H9 (cell line): ENCODE data around the gene DPRX. TPM values are rescaled to one million over a fixed set of nuclear protein-coding genes. Genes with fewer than 3 reads are reported as not detected.

Experiments
- DNase-seq: peaks from one replicate; pipeline ENCODE4 v3.0.0-alpha.2; 2017
- H2AFZ ChIP-seq: one replicate; pipeline ENCODE4 v1.6.1; 2013; ENCODE audit warnings: mild to moderate bottlenecking, low read length, control low read depth, moderate library complexity
- H2AK5ac ChIP-seq: 2 replicates; pipeline ENCODE4 v1.6.1; 2013; ENCODE audit warnings: low read length, control low read depth, mixed read lengths; ENCODE audit not compliant: insufficient read length
- H2BK120ac ChIP-seq: one replicate; pipeline ENCODE4 v1.6.1; 2013; ENCODE audit warnings: low read depth, mild to moderate bottlenecking, low read length, control low read depth, inconsistent platforms; ENCODE audit not compliant: poor library complexity, severe bottlenecking
- H2BK12ac ChIP-seq: 2 replicates; pipeline ENCODE4 v1.6.1; 2013; ENCODE audit warnings: low read length, control low read depth, mixed read lengths, low read depth; ENCODE audit not compliant: insufficient read length
- H2BK15ac ChIP-seq: 2 replicates; pipeline ENCODE4 v1.6.1; 2013; ENCODE audit warnings: low read depth, low read length, control low read depth
- H2BK20ac ChIP-seq: one replicate; pipeline ENCODE4 v1.6.1; 2013; ENCODE audit warnings: low read depth, mild to moderate bottlenecking, low read length, control low read depth, inconsistent platforms; ENCODE audit not compliant: poor library complexity, severe bottlenecking
- H2BK5ac ChIP-seq: 2 replicates; pipeline ENCODE4 v1.6.1; 2013; ENCODE audit warnings: low read length, control low read depth, mixed read lengths; ENCODE audit not compliant: insufficient read length
- H3K14ac ChIP-seq: 2 replicates; pipeline ENCODE4 v1.6.1; 2013; ENCODE audit warnings: low read length, control low read depth; ENCODE audit not compliant: insufficient read depth
- H3K18ac ChIP-seq: 2 replicates; pipeline ENCODE4 v1.6.1; 2013; ENCODE audit warnings: low read depth, mild to moderate bottlenecking, mixed read lengths, low read length, control low read depth; ENCODE audit not compliant: insufficient read length
- H3K23ac ChIP-seq: 2 replicates; pipeline ENCODE4 v1.6.1; 2013; ENCODE audit warnings: low read length, control low read depth, mixed read lengths, low read depth; ENCODE audit not compliant: insufficient read length
- H3K23me2 ChIP-seq: 2 replicates; pipeline ENCODE4 v1.6.1; 2013; ENCODE audit warnings: low read depth, mild to moderate bottlenecking, mixed read lengths, low read length, control low read depth; ENCODE audit not compliant: insufficient read length, poor library complexity, severe bottlenecking
- H3K27ac ChIP-seq: 2 replicates; pipeline ENCODE4 v1.5.1; 2013; ENCODE audit warnings: low read length, control low read depth, mixed read lengths, low read depth; ENCODE audit not compliant: insufficient read length
- H3K27me3 ChIP-seq: 2 replicates; pipeline ENCODE4 v1.6.1; 2013; ENCODE audit warnings: low read length, control low read depth, inconsistent platforms; ENCODE audit not compliant: insufficient read depth
- H3K4ac ChIP-seq: 2 replicates; pipeline ENCODE4 v1.6.1; 2013; ENCODE audit warnings: low read depth, mild to moderate bottlenecking, control low read depth, inconsistent platforms, low read length, moderate library complexity
- H3K4me1 ChIP-seq: 2 replicates; pipeline ENCODE4 v1.6.1; 2013; ENCODE audit warnings: low read length, control low read depth, inconsistent platforms; ENCODE audit not compliant: insufficient read depth
- H3K4me2 ChIP-seq: 2 replicates; pipeline ENCODE4 v1.6.1; 2013; ENCODE audit warnings: low read length, control low read depth, mixed read lengths; ENCODE audit not compliant: insufficient read length, insufficient read depth
- H3K56ac ChIP-seq: 2 replicates; pipeline ENCODE4 v1.6.1; 2013; ENCODE audit warnings: low read depth, mild to moderate bottlenecking, mixed read lengths, low read length, control low read depth; ENCODE audit not compliant: insufficient read length
- H3K79me1 ChIP-seq: 2 replicates; pipeline ENCODE4 v1.6.1; 2013; ENCODE audit warnings: low read depth, mild to moderate bottlenecking, moderate library complexity, low read length, control low read depth, inconsistent platforms; ENCODE audit not compliant: insufficient read depth, poor library complexity, severe bottlenecking
- H3K79me2 ChIP-seq: 2 replicates; pipeline ENCODE4 v1.6.1; 2013; ENCODE audit warnings: low read length, control low read depth, inconsistent platforms; ENCODE audit not compliant: insufficient read depth
- H3K9ac ChIP-seq: 2 replicates; pipeline ENCODE4 v1.6.1; 2013; ENCODE audit warnings: low read length, control low read depth, mixed read lengths; ENCODE audit not compliant: insufficient read length; ENCODE audit errors: extremely low read depth
- H3K9me3 ChIP-seq: one replicate; pipeline ENCODE4 v1.6.1; 2013; ENCODE audit warnings: low read depth, low read length, inconsistent platforms; ENCODE audit not compliant: control insufficient read depth
- H3T11ph ChIP-seq: one replicate; pipeline ENCODE4 v1.6.1; 2013; ENCODE audit warnings: mild to moderate bottlenecking, low read length, control low read depth, inconsistent platforms
- H4K20me1 ChIP-seq: one replicate; pipeline ENCODE4 v1.6.1; 2013; ENCODE audit not compliant: control insufficient read depth, insufficient read length, insufficient read depth
- H4K5ac ChIP-seq: 2 replicates; pipeline ENCODE4 v1.6.1; 2013; ENCODE audit warnings: low read depth, mild to moderate bottlenecking, mixed read lengths, low read length, control low read depth; ENCODE audit not compliant: insufficient read length
- H4K8ac ChIP-seq: replicated peaks from 2 replicates; pipeline ENCODE4 v1.6.1; 2013; ENCODE audit warnings: low read length, control low read depth, mixed read lengths, low read depth; ENCODE audit not compliant: insufficient read length
- H4K91ac ChIP-seq: 2 replicates; pipeline ENCODE4 v1.6.1; 2013; ENCODE audit warnings: low read depth, mild to moderate bottlenecking, moderate library complexity, mixed read lengths, low read length, control low read depth; ENCODE audit not compliant: insufficient read length
- H3K27ac Mint-ChIP-seq, 3 experiments: 2 replicates in 2 of 3; 3 replicates in 1 of 3; pipeline ENCODE4 v1.8.0; 2020 to 2021; ENCODE audit warnings: mixed read lengths in 3 of 3, mild to moderate bottlenecking in 1 of 3, moderate library complexity in 1 of 3
- H3K27me3 Mint-ChIP-seq: 2 replicates; pipeline ENCODE4 v1.8.0; 2021; ENCODE audit warnings: low read depth, mild to moderate bottlenecking, moderate library complexity, mixed read lengths
- H3K36me3 Mint-ChIP-seq, 3 experiments: 2 replicates in 2 of 3; 3 replicates in 1 of 3; pipeline ENCODE4 v1.8.0; 2020 to 2021; ENCODE audit warnings: low read depth in 3 of 3, mixed read lengths in 3 of 3; ENCODE audit not compliant: insufficient read depth in 1 of 3
- H3K4me1 Mint-ChIP-seq, 2 experiments: 2 replicates each; pipeline ENCODE4 v1.8.0; 2020; ENCODE audit warnings: mixed read lengths in 2 of 2
- H3K4me3 Mint-ChIP-seq, 2 experiments: 2 replicates in 1 of 2; 3 replicates in 1 of 2; pipeline ENCODE4 v1.8.0; 2020 to 2021; ENCODE audit warnings: mild to moderate bottlenecking in 2 of 2, mixed read lengths in 2 of 2, moderate library complexity in 1 of 2
- H3K9me3 Mint-ChIP-seq, 2 experiments: 2 replicates in 1 of 2; 3 replicates in 1 of 2; pipeline ENCODE4 v1.8.0; 2020; ENCODE audit warnings: mild to moderate bottlenecking in 2 of 2, mixed read lengths in 2 of 2, moderate library complexity in 1 of 2
- WGBS: extraction: QIAGEN DNeasy Blood & Tissue Kit; methylation state at CpG from one replicate; pipeline ENCODE4 v1.1.7; 2013; ENCODE audit warnings: missing lambda C conversion rate, low lambda C conversion rate, mixed read lengths; ENCODE audit not compliant: insufficient read length; ENCODE audit errors: extremely low coverage; 5-methylcytosine and 5-hydroxymethylcytosine counted together
- total RNA-seq: library from RNA; stranded (reverse); gene quantifications from 2 replicates; pipeline ENCODE4 v1.2.1, GENCODE V29; 2021
- TF ChIP-seq, protein P1 (sequence below): fragments of 200-600 bp; sonication (generic); conservative IDR thresholded peaks from 3 replicates; pipeline ENCODE4 v1.8.0; 2021; ENCODE audit warnings: antibody characterized with exemption, mild to moderate bottlenecking

Gene DPRX
- total RNA-seq, 1 experiment from 2014 or later: not detected

DNA sequence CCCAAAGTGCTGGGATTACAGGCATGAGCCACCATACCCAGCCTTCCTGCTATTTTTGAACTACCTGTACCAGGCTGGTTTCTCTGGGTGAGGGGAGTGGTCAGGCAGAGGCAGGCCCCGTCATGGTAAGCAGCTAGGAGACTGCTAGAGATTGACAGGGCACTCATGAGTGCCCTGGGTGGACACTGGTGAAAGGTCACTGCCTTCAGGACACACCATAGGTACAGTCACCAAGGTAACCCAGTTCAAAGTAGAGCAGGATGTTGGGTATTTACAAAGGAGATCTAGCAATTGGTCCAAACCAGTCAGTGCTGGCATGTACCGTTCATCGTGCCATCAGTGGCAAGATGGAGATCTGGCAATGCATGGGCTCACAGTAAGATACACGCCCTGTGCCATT, 25.5 kb downstream of the DPRX start:
- H2BK15ac ChIP-seq: no peak overlapping the region
- no peak overlapping the region for H3K4me3 Mint-ChIP-seq
- no peak overlapping the region for H4K5ac ChIP-seq
- H4K91ac ChIP-seq: no peak overlapping the region
- no peak overlapping the region for H3K14ac ChIP-seq
- no peak overlapping the region for H2BK20ac ChIP-seq
- H3K4me1 Mint-ChIP-seq: peaks cover 29 to 41% of the 10 kb centered on the region in 2 experiments
- no CpG with 5 or more reads among the region's 4 CpGs for WGBS
- no peak overlapping the region for H2BK5ac ChIP-seq
- no peak overlapping the region for H2AFZ ChIP-seq
- no peaks in the 10 kb centered on the region for H3K27me3 ChIP-seq
- H3K79me1 ChIP-seq: no peaks in the 10 kb centered on the region
- H3K4ac ChIP-seq: no peak overlapping the region
- no peak overlapping the region for H3T11ph ChIP-seq
- H3K4me1 ChIP-seq: peaks cover 9% of the 10 kb centered on the region
- no peak overlapping the region for H3K56ac ChIP-seq
- no peak overlapping the region for H4K8ac ChIP-seq
- H2BK120ac ChIP-seq: no peak overlapping the region
- H2AK5ac ChIP-seq: no peak overlapping the region
- peaks cover 16% of the 10 kb centered on the region for H3K9me3 ChIP-seq
- no peak overlapping the region for H3K27ac Mint-ChIP-seq
- no peak for DNase-seq
- H3K27me3 Mint-ChIP-seq: peaks cover 7% of the 10 kb centered on the region
- H3K23me2 ChIP-seq: no peaks in the 10 kb centered on the region
- H3K4me2 ChIP-seq: no peak overlapping the region
- no peaks in the 10 kb centered on the region for H3K79me2 ChIP-seq
- no peak overlapping the region for H2BK12ac ChIP-seq
- no peak overlapping the region for H3K18ac ChIP-seq
- no peak overlapping the region for H3K9ac ChIP-seq
- peaks cover 18 to 39% (median 26%) of the 10 kb centered on the region in 3 experiments for H3K36me3 Mint-ChIP-seq
- no peak overlapping the region for H3K27ac ChIP-seq
- H3K23ac ChIP-seq: no peak overlapping the region
- TF ChIP-seq, protein P1, sequence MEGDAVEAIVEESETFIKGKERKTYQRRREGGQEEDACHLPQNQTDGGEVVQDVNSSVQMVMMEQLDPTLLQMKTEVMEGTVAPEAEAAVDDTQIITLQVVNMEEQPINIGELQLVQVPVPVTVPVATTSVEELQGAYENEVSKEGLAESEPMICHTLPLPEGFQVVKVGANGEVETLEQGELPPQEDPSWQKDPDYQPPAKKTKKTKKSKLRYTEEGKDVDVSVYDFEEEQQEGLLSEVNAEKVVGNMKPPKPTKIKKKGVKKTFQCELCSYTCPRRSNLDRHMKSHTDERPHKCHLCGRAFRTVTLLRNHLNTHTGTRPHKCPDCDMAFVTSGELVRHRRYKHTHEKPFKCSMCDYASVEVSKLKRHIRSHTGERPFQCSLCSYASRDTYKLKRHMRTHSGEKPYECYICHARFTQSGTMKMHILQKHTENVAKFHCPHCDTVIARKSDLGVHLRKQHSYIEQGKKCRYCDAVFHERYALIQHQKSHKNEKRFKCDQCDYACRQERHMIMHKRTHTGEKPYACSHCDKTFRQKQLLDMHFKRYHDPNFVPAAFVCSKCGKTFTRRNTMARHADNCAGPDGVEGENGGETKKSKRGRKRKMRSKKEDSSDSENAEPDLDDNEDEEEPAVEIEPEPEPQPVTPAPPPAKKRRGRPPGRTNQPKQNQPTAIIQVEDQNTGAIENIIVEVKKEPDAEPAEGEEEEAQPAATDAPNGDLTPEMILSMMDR: no peak
- no peaks in the 10 kb centered on the region for H4K20me1 ChIP-seq
- H3K9me3 Mint-ChIP-seq: peaks cover 35 to 39% of the 10 kb centered on the region in 2 experiments
